Measurements from ENCODE around the gene SYNGAP1.

- TF ChIP-seq CTCF (IDR thresholded peaks at IDR 0.05; ENCODE audit: low read depth, low read length, missing input control) (no peak), TAF1 (conservative IDR thresholded peaks at IDR 0.05) (no peak), JUND (IDR thresholded peaks at IDR 0.05) (no peak), RAD21 (IDR thresholded peaks at IDR 0.05) (no peak), YY1 (IDR thresholded peaks at IDR 0.05) (no peak), ATF3 (IDR thresholded peaks at IDR 0.05) (no peak), HNF4A (conservative IDR thresholded peaks at IDR 0.05) (no peak), HNF4G (IDR thresholded peaks at IDR 0.05) (no peak), SP1 (IDR thresholded peaks at IDR 0.05) (no peak), RXRA (IDR thresholded peaks at IDR 0.05) (no peak), NR2F2 (IDR thresholded peaks at IDR 0.05) (no peak)
- TF ChIP-seq, protein P1, sequence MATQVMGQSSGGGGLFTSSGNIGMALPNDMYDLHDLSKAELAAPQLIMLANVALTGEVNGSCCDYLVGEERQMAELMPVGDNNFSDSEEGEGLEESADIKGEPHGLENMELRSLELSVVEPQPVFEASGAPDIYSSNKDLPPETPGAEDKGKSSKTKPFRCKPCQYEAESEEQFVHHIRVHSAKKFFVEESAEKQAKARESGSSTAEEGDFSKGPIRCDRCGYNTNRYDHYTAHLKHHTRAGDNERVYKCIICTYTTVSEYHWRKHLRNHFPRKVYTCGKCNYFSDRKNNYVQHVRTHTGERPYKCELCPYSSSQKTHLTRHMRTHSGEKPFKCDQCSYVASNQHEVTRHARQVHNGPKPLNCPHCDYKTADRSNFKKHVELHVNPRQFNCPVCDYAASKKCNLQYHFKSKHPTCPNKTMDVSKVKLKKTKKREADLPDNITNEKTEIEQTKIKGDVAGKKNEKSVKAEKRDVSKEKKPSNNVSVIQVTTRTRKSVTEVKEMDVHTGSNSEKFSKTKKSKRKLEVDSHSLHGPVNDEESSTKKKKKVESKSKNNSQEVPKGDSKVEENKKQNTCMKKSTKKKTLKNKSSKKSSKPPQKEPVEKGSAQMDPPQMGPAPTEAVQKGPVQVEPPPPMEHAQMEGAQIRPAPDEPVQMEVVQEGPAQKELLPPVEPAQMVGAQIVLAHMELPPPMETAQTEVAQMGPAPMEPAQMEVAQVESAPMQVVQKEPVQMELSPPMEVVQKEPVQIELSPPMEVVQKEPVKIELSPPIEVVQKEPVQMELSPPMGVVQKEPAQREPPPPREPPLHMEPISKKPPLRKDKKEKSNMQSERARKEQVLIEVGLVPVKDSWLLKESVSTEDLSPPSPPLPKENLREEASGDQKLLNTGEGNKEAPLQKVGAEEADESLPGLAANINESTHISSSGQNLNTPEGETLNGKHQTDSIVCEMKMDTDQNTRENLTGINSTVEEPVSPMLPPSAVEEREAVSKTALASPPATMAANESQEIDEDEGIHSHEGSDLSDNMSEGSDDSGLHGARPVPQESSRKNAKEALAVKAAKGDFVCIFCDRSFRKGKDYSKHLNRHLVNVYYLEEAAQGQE (IDR thresholded peaks at IDR 0.05): no peak
- TF ChIP-seq, protein P2, sequence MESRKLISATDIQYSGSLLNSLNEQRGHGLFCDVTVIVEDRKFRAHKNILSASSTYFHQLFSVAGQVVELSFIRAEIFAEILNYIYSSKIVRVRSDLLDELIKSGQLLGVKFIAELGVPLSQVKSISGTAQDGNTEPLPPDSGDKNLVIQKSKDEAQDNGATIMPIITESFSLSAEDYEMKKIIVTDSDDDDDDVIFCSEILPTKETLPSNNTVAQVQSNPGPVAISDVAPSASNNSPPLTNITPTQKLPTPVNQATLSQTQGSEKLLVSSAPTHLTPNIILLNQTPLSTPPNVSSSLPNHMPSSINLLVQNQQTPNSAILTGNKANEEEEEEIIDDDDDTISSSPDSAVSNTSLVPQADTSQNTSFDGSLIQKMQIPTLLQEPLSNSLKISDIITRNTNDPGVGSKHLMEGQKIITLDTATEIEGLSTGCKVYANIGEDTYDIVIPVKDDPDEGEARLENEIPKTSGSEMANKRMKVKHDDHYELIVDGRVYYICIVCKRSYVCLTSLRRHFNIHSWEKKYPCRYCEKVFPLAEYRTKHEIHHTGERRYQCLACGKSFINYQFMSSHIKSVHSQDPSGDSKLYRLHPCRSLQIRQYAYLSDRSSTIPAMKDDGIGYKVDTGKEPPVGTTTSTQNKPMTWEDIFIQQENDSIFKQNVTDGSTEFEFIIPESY (IDR thresholded peaks at IDR 0.05): no peak
- TF ChIP-seq, protein P3, sequence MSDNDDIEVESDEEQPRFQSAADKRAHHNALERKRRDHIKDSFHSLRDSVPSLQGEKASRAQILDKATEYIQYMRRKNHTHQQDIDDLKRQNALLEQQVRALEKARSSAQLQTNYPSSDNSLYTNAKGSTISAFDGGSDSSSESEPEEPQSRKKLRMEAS (IDR thresholded peaks at IDR 0.05): no peak
These were observed 27.3 kb upstream of the SYNGAP1 start for GRCh38 chr6:33392595-33392948.

Measured in liver (tissue), 3 donors.